ENCODE measurements around the gene SH3RF1.

DNA sequence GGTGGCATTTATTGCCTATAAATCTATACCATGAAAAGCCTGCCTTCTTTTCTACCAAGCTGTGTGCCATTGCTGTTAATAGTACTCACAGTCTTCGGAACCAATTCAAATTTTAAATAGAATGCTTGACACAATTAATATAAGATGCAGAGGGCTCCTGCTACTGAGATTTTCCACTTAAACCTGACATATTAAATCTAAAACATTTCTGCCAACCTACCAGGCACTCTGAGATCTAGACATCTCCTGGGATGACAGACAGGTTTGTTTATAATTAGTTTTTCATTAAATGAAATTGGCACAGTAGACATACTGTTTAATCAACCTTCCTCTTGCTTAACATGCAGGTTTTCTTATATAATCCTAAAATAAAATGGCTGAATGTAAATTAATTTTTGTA is 143.4 kb downstream of the SH3RF1 start:
- TF ChIP-seq, protein P1, sequence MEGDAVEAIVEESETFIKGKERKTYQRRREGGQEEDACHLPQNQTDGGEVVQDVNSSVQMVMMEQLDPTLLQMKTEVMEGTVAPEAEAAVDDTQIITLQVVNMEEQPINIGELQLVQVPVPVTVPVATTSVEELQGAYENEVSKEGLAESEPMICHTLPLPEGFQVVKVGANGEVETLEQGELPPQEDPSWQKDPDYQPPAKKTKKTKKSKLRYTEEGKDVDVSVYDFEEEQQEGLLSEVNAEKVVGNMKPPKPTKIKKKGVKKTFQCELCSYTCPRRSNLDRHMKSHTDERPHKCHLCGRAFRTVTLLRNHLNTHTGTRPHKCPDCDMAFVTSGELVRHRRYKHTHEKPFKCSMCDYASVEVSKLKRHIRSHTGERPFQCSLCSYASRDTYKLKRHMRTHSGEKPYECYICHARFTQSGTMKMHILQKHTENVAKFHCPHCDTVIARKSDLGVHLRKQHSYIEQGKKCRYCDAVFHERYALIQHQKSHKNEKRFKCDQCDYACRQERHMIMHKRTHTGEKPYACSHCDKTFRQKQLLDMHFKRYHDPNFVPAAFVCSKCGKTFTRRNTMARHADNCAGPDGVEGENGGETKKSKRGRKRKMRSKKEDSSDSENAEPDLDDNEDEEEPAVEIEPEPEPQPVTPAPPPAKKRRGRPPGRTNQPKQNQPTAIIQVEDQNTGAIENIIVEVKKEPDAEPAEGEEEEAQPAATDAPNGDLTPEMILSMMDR (IDR thresholded peaks at IDR 0.05), result no peak
- TF ChIP-seq, protein P2, sequence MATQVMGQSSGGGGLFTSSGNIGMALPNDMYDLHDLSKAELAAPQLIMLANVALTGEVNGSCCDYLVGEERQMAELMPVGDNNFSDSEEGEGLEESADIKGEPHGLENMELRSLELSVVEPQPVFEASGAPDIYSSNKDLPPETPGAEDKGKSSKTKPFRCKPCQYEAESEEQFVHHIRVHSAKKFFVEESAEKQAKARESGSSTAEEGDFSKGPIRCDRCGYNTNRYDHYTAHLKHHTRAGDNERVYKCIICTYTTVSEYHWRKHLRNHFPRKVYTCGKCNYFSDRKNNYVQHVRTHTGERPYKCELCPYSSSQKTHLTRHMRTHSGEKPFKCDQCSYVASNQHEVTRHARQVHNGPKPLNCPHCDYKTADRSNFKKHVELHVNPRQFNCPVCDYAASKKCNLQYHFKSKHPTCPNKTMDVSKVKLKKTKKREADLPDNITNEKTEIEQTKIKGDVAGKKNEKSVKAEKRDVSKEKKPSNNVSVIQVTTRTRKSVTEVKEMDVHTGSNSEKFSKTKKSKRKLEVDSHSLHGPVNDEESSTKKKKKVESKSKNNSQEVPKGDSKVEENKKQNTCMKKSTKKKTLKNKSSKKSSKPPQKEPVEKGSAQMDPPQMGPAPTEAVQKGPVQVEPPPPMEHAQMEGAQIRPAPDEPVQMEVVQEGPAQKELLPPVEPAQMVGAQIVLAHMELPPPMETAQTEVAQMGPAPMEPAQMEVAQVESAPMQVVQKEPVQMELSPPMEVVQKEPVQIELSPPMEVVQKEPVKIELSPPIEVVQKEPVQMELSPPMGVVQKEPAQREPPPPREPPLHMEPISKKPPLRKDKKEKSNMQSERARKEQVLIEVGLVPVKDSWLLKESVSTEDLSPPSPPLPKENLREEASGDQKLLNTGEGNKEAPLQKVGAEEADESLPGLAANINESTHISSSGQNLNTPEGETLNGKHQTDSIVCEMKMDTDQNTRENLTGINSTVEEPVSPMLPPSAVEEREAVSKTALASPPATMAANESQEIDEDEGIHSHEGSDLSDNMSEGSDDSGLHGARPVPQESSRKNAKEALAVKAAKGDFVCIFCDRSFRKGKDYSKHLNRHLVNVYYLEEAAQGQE (IDR thresholded peaks at IDR 0.05; ENCODE audit: insufficient read depth in 1 of 2, low read depth in 2 of 2, low read length in 1 of 2), result no peak
- no peak for TF ChIP-seq POLR2AphosphoS5 (IDR thresholded peaks at IDR 0.05; ENCODE audit: low read depth, low read length)
- TF ChIP-seq TCF7L2 (IDR thresholded peaks at IDR 0.05; ENCODE audit: low read depth, low read length), result no peak
- no peak for TF ChIP-seq SIN3A (IDR thresholded peaks at IDR 0.05; ENCODE audit: borderline replicate concordance, insufficient read depth, low read depth, low read length)
